ENCODE results near the gene HRH1. TPM values are rescaled to one million over a fixed set of nuclear protein-coding genes. Genes with fewer than 3 reads are reported as not detected.

Gene HRH1
- total RNA-seq, 1 donor from 2014 or later: not detected

DNA sequence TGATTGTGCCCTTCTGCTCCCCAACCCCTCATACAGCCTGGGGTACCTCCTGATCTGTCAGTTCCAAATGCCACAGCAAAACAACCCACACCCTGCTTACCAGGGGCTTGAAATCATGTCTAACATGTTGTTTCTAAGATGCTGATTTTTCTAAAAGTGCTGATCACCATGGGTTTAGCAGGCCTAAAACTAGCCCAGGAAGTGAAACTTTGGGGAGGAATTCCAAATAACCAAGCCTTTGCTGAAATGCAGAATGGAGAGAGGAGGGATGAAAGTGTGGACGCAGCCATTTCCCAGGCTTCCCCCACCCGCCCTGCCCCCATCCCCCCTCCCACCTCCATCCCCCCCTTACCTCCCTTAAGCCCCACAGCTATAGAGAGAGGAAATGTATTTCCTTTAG, 2.0 kb upstream of the HRH1 start:
- Mint-ChIP-seq H3K9me3 (no peaks in the 10 kb centered on the region), H3K27me3 (ENCODE audit: low read depth) (peaks cover 87% of the 10 kb centered on the region)
- TF ChIP-seq, protein P1, sequence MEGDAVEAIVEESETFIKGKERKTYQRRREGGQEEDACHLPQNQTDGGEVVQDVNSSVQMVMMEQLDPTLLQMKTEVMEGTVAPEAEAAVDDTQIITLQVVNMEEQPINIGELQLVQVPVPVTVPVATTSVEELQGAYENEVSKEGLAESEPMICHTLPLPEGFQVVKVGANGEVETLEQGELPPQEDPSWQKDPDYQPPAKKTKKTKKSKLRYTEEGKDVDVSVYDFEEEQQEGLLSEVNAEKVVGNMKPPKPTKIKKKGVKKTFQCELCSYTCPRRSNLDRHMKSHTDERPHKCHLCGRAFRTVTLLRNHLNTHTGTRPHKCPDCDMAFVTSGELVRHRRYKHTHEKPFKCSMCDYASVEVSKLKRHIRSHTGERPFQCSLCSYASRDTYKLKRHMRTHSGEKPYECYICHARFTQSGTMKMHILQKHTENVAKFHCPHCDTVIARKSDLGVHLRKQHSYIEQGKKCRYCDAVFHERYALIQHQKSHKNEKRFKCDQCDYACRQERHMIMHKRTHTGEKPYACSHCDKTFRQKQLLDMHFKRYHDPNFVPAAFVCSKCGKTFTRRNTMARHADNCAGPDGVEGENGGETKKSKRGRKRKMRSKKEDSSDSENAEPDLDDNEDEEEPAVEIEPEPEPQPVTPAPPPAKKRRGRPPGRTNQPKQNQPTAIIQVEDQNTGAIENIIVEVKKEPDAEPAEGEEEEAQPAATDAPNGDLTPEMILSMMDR (conservative IDR thresholded peaks at IDR 0.05): no peak

DNA sequence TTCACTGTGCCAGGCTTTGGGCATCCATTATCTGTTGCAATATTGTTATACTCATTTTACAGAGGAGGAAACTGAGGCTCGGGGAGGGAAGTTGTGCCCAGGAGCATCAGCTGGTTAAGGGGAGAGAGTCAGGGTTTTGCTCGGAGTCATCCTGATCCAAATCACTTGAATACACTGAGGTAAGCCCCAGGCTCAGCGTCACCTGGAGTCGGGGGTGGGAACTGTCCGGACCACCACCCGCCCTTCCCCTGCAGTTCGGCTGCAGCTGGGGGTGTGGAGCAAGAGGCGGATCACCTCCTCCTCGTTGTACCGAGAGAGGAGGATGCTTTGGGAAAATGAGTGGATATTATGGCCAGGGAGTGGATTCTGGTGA, 646 bp downstream of the HRH1 start:
- TF ChIP-seq, protein P1 (conservative IDR thresholded peaks at IDR 0.05): no peak
- no peak overlapping the region for H3K27ac Mint-ChIP-seq (ENCODE audit: unreplicated experiment)
- no peak for DNase-seq (ENCODE audit: low read depth, low spot score)
- no peaks in the 10 kb centered on the region for H3K9me3 Mint-ChIP-seq
- peaks cover 13% of the 10 kb centered on the region for H3K4me1 Mint-ChIP-seq
- no peaks in the 10 kb centered on the region for H3K36me3 Mint-ChIP-seq (ENCODE audit: low read depth)
- peaks cover 93% of the 10 kb centered on the region for H3K27me3 Mint-ChIP-seq (ENCODE audit: low read depth)
- H3K4me3 Mint-ChIP-seq: peak overlapping the region; percentile 72

More for the DNA sequence above, 2.0 kb upstream of the HRH1 start:
- H3K27ac Mint-ChIP-seq (ENCODE audit: unreplicated experiment): no peak overlapping the region
- no peak for DNase-seq (ENCODE audit: low read depth, low spot score)
- H3K36me3 Mint-ChIP-seq (ENCODE audit: low read depth): no peaks in the 10 kb centered on the region
- H3K4me3 Mint-ChIP-seq: no peak overlapping the region
- peaks cover 13% of the 10 kb centered on the region for H3K4me1 Mint-ChIP-seq

DNA sequence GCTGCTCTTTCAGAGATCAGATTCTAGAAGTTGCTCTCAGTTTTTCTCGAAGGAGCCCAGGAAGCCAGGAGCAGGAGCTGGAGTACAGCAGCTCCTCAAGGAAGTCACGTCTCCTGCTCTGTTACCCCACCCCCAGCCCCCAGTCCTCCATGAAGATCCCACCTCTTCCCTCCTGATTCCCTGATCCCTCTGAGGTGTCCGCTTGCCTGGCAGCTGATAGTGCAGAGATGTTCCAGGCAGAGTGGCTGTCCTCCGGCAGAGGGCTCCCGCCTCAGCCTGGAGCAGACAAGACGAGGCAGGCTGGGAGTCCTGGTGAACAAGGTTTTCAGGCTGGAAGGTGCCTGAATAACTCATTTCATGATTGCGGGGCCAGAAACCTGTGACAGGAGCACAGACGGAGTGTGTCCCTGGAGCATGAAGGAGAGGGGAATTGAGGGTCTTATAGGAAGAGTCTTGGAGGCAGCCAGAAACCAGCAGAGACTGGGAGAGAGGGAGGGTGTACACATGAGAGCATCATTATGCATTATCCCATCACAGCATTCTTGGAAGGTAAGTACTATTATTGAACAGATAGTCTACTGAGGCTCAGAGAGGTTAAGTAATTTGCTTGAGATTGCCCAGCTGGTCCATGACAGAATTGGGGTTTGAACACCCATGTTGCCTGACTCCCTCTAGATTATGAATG, 1.2 kb downstream of the HRH1 start:
- Mint-ChIP-seq H3K4me1 (peaks cover 13% of the 10 kb centered on the region), H3K9me3 (no peaks in the 10 kb centered on the region)

DNA sequence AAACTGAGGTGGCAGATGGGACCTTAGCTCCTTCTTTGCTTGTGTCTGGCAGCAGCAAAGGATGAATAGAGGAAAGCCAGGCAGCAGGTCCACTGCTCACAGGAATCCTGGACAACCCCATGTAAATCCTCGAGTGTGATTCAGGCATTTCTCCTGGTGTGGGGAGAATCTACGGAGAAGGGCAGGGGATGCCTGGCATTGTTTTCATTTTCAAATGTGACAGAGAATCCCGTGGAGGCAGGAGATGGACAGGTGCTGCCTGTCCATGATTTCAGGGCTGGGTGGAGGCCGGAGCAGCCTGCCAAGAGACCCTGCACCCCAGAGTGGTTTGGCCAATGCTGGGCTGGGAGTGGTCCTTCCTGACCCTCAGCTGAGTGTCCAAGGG, 1.7 kb downstream of the HRH1 start:
- Mint-ChIP-seq H3K27me3 (ENCODE audit: low read depth) (peaks cover 93% of the 10 kb centered on the region), H3K4me3 (no peak overlapping the region), H3K9me3 (no peaks in the 10 kb centered on the region), H3K4me1 (peaks cover 13% of the 10 kb centered on the region), H3K36me3 (ENCODE audit: low read depth) (no peaks in the 10 kb centered on the region), H3K27ac (ENCODE audit: unreplicated experiment) (no peak overlapping the region)
- TF ChIP-seq, protein P1 (conservative IDR thresholded peaks at IDR 0.05): no peak
- no peak for DNase-seq (ENCODE audit: low read depth, low spot score)

More for the DNA sequence above, 1.2 kb downstream of the HRH1 start:
- Mint-ChIP-seq H3K36me3 (ENCODE audit: low read depth) (no peaks in the 10 kb centered on the region), H3K4me3 (peak overlapping the region; percentile 72), H3K27ac (ENCODE audit: unreplicated experiment) (no peak overlapping the region), H3K27me3 (ENCODE audit: low read depth) (peaks cover 93% of the 10 kb centered on the region)
- TF ChIP-seq, protein P1 (conservative IDR thresholded peaks at IDR 0.05): peak; percentile 72
- DNase-seq (ENCODE audit: low read depth, low spot score): peak; percentile 47

DNA sequence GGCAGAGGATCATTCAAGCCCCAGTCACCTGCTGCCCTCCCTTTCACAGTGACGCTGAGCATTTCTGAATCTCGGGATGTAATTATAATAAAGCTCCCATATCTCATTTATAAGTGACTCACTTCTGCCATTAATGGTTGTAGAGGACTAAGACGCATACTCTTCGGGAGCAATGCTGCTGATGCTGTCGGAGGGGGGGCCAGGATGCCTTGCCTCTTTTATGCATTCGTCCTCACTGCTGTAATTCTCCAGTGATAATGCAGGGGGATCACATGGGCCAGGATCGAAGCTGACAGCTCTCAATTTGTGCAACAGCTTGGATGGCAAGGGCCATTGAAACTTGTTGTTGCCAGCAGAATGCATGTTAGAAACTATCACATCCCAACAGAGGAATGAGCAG, 3.1 kb downstream of the HRH1 start:
- H3K27ac Mint-ChIP-seq (ENCODE audit: unreplicated experiment): no peak overlapping the region
- no peak for DNase-seq (ENCODE audit: low read depth, low spot score)
- H3K4me1 Mint-ChIP-seq: peaks cover 13% of the 10 kb centered on the region
- peaks cover 82% of the 10 kb centered on the region for H3K27me3 Mint-ChIP-seq (ENCODE audit: low read depth)
- H3K36me3 Mint-ChIP-seq (ENCODE audit: low read depth): no peaks in the 10 kb centered on the region
- no peaks in the 10 kb centered on the region for H3K9me3 Mint-ChIP-seq
- no peak overlapping the region for H3K4me3 Mint-ChIP-seq
- TF ChIP-seq, protein P1 (conservative IDR thresholded peaks at IDR 0.05): no peak
